ENCODE data around the gene LMTK3.
A peak's percentile ranks its signal among the peaks of the same experiment; 100 is the strongest.

Gene LMTK3

GRCh38 chr19:48480558-48481500 is 30.8 kb downstream of the LMTK3 start:
- H3K4me3 Mint-ChIP-seq, result peak overlapping the region; percentile 67
- H3K27ac Mint-ChIP-seq, result peak overlapping the region; percentile 90
- H3K9me3 Mint-ChIP-seq, result no peaks in the 10 kb centered on the region
- H3K36me3 Mint-ChIP-seq, result peaks cover 18% of the 10 kb centered on the region
- peaks cover 27% of the 10 kb centered on the region for H3K4me1 Mint-ChIP-seq
- H3K27me3 Mint-ChIP-seq, result no peaks in the 10 kb centered on the region
- DNase-seq, result peak; percentile 80
- CTCF ChIA-PET, result interaction anchor here (0.7 to 3.0 kb wide), 2 partner anchors 9 to 85 kb away, joined by 3 to 17 read pairs; no protein-coding TSS in a partner anchor

GRCh38 chr19:48480183-48480557 is 31.5 kb downstream of the LMTK3 start:
- peak overlapping the region; percentile 67 for H3K4me3 Mint-ChIP-seq
- H3K27ac Mint-ChIP-seq, result peak overlapping the region; percentile 90
- peaks cover 27% of the 10 kb centered on the region for H3K4me1 Mint-ChIP-seq
- H3K9me3 Mint-ChIP-seq, result no peaks in the 10 kb centered on the region
- peaks cover 22% of the 10 kb centered on the region for H3K36me3 Mint-ChIP-seq
- CTCF ChIA-PET, result interaction anchor here (3.0 kb wide), 1 partner anchor 10 kb away, joined by 17 read pairs; no protein-coding TSS in a partner anchor
- DNase-seq, result peak; percentile 55
- no peaks in the 10 kb centered on the region for H3K27me3 Mint-ChIP-seq

- Mint-ChIP-seq H3K4me1 (peaks cover 27% of the 10 kb centered on the region), H3K27me3 (no peaks in the 10 kb centered on the region), H3K9me3 (no peaks in the 10 kb centered on the region), H3K36me3 (peaks cover 25% of the 10 kb centered on the region), H3K4me3 (peak overlapping the region; percentile 24), H3K27ac (peak overlapping the region; percentile 65)
- DNase-seq, result no peak
- CTCF ChIA-PET, result interaction anchor here (3.0 kb wide), 1 partner anchor 10 kb away, joined by 17 read pairs; no protein-coding TSS in a partner anchor
These were observed 31.9 kb downstream of the LMTK3 start for GRCh38 chr19:48479686-48480085.

GRCh38 chr19:48478339-48479256 is 33.0 kb downstream of the LMTK3 start:
- CTCF ChIA-PET, result interaction anchor here (3.0 kb wide), 1 partner anchor 11 kb away, joined by 17 read pairs; no protein-coding TSS in a partner anchor
- no peaks in the 10 kb centered on the region for H3K27me3 Mint-ChIP-seq
- DNase-seq, result no peak
- peaks cover 31% of the 10 kb centered on the region for H3K36me3 Mint-ChIP-seq
- H3K9me3 Mint-ChIP-seq, result no peaks in the 10 kb centered on the region
- no peak overlapping the region for H3K4me3 Mint-ChIP-seq
- peaks cover 27% of the 10 kb centered on the region for H3K4me1 Mint-ChIP-seq
- no peak overlapping the region for H3K27ac Mint-ChIP-seq

GRCh38 chr19:48477698-48478338 is 33.8 kb downstream of the LMTK3 start:
- no peak overlapping the region for H3K4me3 Mint-ChIP-seq
- no peaks in the 10 kb centered on the region for H3K27me3 Mint-ChIP-seq
- H3K4me1 Mint-ChIP-seq, result peaks cover 27% of the 10 kb centered on the region
- H3K27ac Mint-ChIP-seq, result no peak overlapping the region
- CTCF ChIA-PET, result no interaction called here
- no peaks in the 10 kb centered on the region for H3K9me3 Mint-ChIP-seq
- peaks cover 37% of the 10 kb centered on the region for H3K36me3 Mint-ChIP-seq
- no peak for DNase-seq

GRCh38 chr19:48477067-48477685 is 34.5 kb downstream of the LMTK3 start:
- H3K4me3 Mint-ChIP-seq, result no peak overlapping the region
- H3K27ac Mint-ChIP-seq, result no peak overlapping the region

GRCh38 chr19:48476176-48476575 is 35.5 kb downstream of the LMTK3 start:
- DNase-seq, result no peak
- no peak overlapping the region for H3K4me3 Mint-ChIP-seq
- no peaks in the 10 kb centered on the region for H3K9me3 Mint-ChIP-seq
- peaks cover 49% of the 10 kb centered on the region for H3K36me3 Mint-ChIP-seq
- no peaks in the 10 kb centered on the region for H3K27me3 Mint-ChIP-seq
- CTCF ChIA-PET, result no interaction called here
- H3K4me1 Mint-ChIP-seq, result peaks cover 16% of the 10 kb centered on the region
- no peak overlapping the region for H3K27ac Mint-ChIP-seq

More at GRCh38 chr19:48477067-48477685, 34.5 kb downstream of the LMTK3 start:
- no peaks in the 10 kb centered on the region for H3K27me3 Mint-ChIP-seq
- H3K4me1 Mint-ChIP-seq, result peaks cover 26% of the 10 kb centered on the region
- CTCF ChIA-PET, result no interaction called here
- DNase-seq, result no peak
- H3K36me3 Mint-ChIP-seq, result peaks cover 41% of the 10 kb centered on the region
- H3K9me3 Mint-ChIP-seq, result no peaks in the 10 kb centered on the region

GRCh38 chr19:48475369-48476068 is 36.1 kb downstream of the LMTK3 start:
- peaks cover 54% of the 10 kb centered on the region for H3K36me3 Mint-ChIP-seq
- no peaks in the 10 kb centered on the region for H3K27me3 Mint-ChIP-seq
- peak overlapping the region; percentile 75 for H3K27ac Mint-ChIP-seq
- no peaks in the 10 kb centered on the region for H3K9me3 Mint-ChIP-seq
- CTCF ChIA-PET, result no interaction called here
- no peak for DNase-seq
- H3K4me3 Mint-ChIP-seq, result no peak overlapping the region
- peaks cover 14% of the 10 kb centered on the region for H3K4me1 Mint-ChIP-seq

- DNase-seq, result no peak
- Mint-ChIP-seq H3K4me1 (peaks cover 11% of the 10 kb centered on the region), H3K36me3 (peaks cover 45% of the 10 kb centered on the region), H3K27ac (no peak overlapping the region), H3K4me3 (no peak overlapping the region), H3K9me3 (no peaks in the 10 kb centered on the region), H3K27me3 (no peaks in the 10 kb centered on the region)
- CTCF ChIA-PET, result no interaction called here
These were observed 37.5 kb downstream of the LMTK3 start for GRCh38 chr19:48474084-48474592.

- Mint-ChIP-seq H3K4me1 (peaks cover 14% of the 10 kb centered on the region), H3K36me3 (peaks cover 43% of the 10 kb centered on the region), H3K27me3 (no peaks in the 10 kb centered on the region), H3K9me3 (no peaks in the 10 kb centered on the region), H3K27ac (no peak overlapping the region), H3K4me3 (no peak overlapping the region)
- CTCF ChIA-PET, result interaction anchor here (1.0 kb wide), 1 partner anchor 17 kb away, joined by 5 read pairs; no protein-coding TSS in a partner anchor
- DNase-seq, result no peak
These were observed 38.3 kb downstream of the LMTK3 start for GRCh38 chr19:48473161-48473966.

GRCh38 chr19:48471836-48472235 is 39.8 kb downstream of the LMTK3 start:
- H3K27me3 Mint-ChIP-seq, result peaks cover under 1% of the 10 kb centered on the region
- no peak for DNase-seq
- peaks cover 43% of the 10 kb centered on the region for H3K36me3 Mint-ChIP-seq
- peaks cover 21% of the 10 kb centered on the region for H3K4me1 Mint-ChIP-seq
- H3K9me3 Mint-ChIP-seq, result no peaks in the 10 kb centered on the region
- H3K27ac Mint-ChIP-seq, result no peak overlapping the region
- CTCF ChIA-PET, result no interaction called here
- H3K4me3 Mint-ChIP-seq, result no peak overlapping the region

GRCh38 chr19:48470856-48471255 is 40.8 kb downstream of the LMTK3 start:
- peak overlapping the region; percentile 83 for H3K4me3 Mint-ChIP-seq

More at GRCh38 chr19:48470856-48471255, 40.8 kb downstream of the LMTK3 start:
- Mint-ChIP-seq H3K4me1 (peaks cover 21% of the 10 kb centered on the region), H3K36me3 (peaks cover 38% of the 10 kb centered on the region), H3K27me3 (peaks cover 4% of the 10 kb centered on the region), H3K27ac (peak overlapping the region; percentile 31), H3K9me3 (no peaks in the 10 kb centered on the region)
- no peak for DNase-seq
- CTCF ChIA-PET, result interaction anchor here (0.6 to 2.1 kb wide), 3 partner anchors 15 to 113 kb away, joined by 3 to 8 read pairs (median 3); no protein-coding TSS in a partner anchor
